Right ventricle myocardium inferior (tissue), 1 donor: ENCODE results near the gene BLOC1S2. TPM values are rescaled to one million over a fixed set of nuclear protein-coding genes. Genes with fewer than 3 reads are reported as not detected.

Experiments
- ATAC-seq: fragments of 200-7000 bp; cut with Tn5 transposase; one replicate; pipeline ENCODE4 v1.9.1; 2020; ENCODE audit warnings: mild to moderate bottlenecking, moderate library complexity
- DNase-seq: peaks from one replicate; pipeline ENCODE4 v3.0.0; 2021; ENCODE audit errors: missing footprints
- intact Hi-C: fragments of 100-400 bp; cut with DNase I; formaldehyde crosslinking; loops from one replicate; pipeline ENCODE4 v1.11.0; 2022
- total RNA-seq: library from RNA; stranded (reverse); fragmentation: NEBNext Ultra II Directional; extraction: Animal tissue kit (Norgen Biotek cat#: 25700); gene quantifications from one replicate; pipeline ENCODE4 v1.2.1, GENCODE V29; 2021
- donor health status: DM: no; HTN: yes; CAD: no; lungs with severe emphysema.

BLOC1S2 gene
- total RNA-seq, 1 donor from 2014 or later = 20.9 TPM

GRCh38 chr10:100229819-100230422 is 56.6 kb downstream of the BLOC1S2 start:
- DNase-seq (no peak), ATAC-seq (no peak)
- intact Hi-C loops = no loop called here

GRCh38 chr10:100223879-100224278 is 62.6 kb downstream of the BLOC1S2 start:
- no peak for DNase-seq

More at GRCh38 chr10:100223879-100224278, 62.6 kb downstream of the BLOC1S2 start:
- ATAC-seq = no peak
- intact Hi-C loops = no loop called here

Other genes with a start within 250 kb of the BLOC1S2 start
- not detected for gene CPN1, start 204.8 kb downstream of the BLOC1S2 start, total RNA-seq
- gene ERLIN1, start 100.7 kb downstream of the BLOC1S2 start, total RNA-seq = 10.7 TPM
- 10.0 TPM for gene CHUK, start 57.1 kb downstream of the BLOC1S2 start, total RNA-seq
- gene CWF19L1, start 19.0 kb downstream of the BLOC1S2 start, total RNA-seq = 12.9 TPM
- gene PKD2L1, start 43.5 kb upstream of the BLOC1S2 start, total RNA-seq = not detected
- 53.6 TPM for gene SCD, start 60.6 kb upstream of the BLOC1S2 start, total RNA-seq
- not detected for gene WNT8B, start 176.3 kb upstream of the BLOC1S2 start, total RNA-seq
- 8.2 TPM for gene SEC31B, start 233.2 kb upstream of the BLOC1S2 start, total RNA-seq
- 444 TPM for gene NDUFB8, start 243.2 kb upstream of the BLOC1S2 start, total RNA-seq
- 44.5 TPM for gene HIF1AN, start 249.3 kb upstream of the BLOC1S2 start, total RNA-seq